Mesothelial cell of epicardium (in vitro differentiated cells): ENCODE results near the gene CST3. TPM values are rescaled to one million over a fixed set of nuclear protein-coding genes. Genes with fewer than 3 reads are reported as not detected.
"Not testable (repeated sequence)": the region's sequence is repeated elsewhere in the genome, so short reads cannot be mapped to it uniquely, and the experiment has no call there.

Source experiments
- DNase-seq, 2 experiments: peaks; one replicate each; pipeline ENCODE4 v3.0.0; 2021; ENCODE audit warnings: low spot score in 2 of 2; ENCODE audit not compliant: unreplicated experiment in 2 of 2
- H3K27ac Mint-ChIP-seq: 2 replicates; pipeline ENCODE4 v1.8.0; 2021; ENCODE audit warnings: mixed read lengths
- H3K27me3 Mint-ChIP-seq: 2 replicates; pipeline ENCODE4 v1.8.0; 2021; ENCODE audit warnings: low read depth, mixed read lengths
- H3K36me3 Mint-ChIP-seq: 2 replicates; pipeline ENCODE4 v1.8.0; 2021; ENCODE audit warnings: mixed read lengths
- H3K4me1 Mint-ChIP-seq: 2 replicates; pipeline ENCODE4 v1.8.0; 2021; ENCODE audit warnings: mixed read lengths
- H3K4me3 Mint-ChIP-seq: 2 replicates; pipeline ENCODE4 v1.8.0; 2021; ENCODE audit warnings: mild to moderate bottlenecking, moderate library complexity, mixed read lengths
- H3K9me3 Mint-ChIP-seq: 2 replicates; pipeline ENCODE4 v1.8.0; 2021; ENCODE audit warnings: mixed read lengths
- CTCF ChIP-seq: fragments of 200-600 bp; sonication (generic); IDR thresholded peaks from one replicate; pipeline ENCODE4 v1.5.0; 2021; ENCODE audit warnings: antibody characterized with exemption; ENCODE audit not compliant: unreplicated experiment
- total RNA-seq: library from RNA; stranded (reverse); gene quantifications from 3 replicates; pipeline ENCODE4 v1.2.1, GENCODE V29; 2021

Gene CST3, protein sequence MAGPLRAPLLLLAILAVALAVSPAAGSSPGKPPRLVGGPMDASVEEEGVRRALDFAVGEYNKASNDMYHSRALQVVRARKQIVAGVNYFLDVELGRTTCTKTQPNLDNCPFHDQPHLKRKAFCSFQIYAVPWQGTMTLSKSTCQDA
- 127 to 138 TPM (median 130 TPM) in 3 replicates for total RNA-seq

GRCh38 chr20:23637282-23638221 is at the start of gene CST3:
TSS of gene CST3 (minus strand) at chr20:23637955. CDS start at chr20:23637862, 93 bp downstream.
- DNase-seq: peak; percentile 60 to 77

GRCh38 chr20:23686046-23686750 is 48.4 kb upstream of the CST3 start:
- Mint-ChIP-seq H3K27ac (no peak overlapping the region), H3K4me1 (no peaks in the 10 kb centered on the region), H3K9me3 (no peaks in the 10 kb centered on the region), H3K4me3 (no peak overlapping the region), H3K27me3 (peaks cover 5% of the 10 kb centered on the region), H3K36me3 (no peaks in the 10 kb centered on the region)
- no peak for TF ChIP-seq CTCF
- no peak for DNase-seq

More at GRCh38 chr20:23637282-23638221, at the start of gene CST3:
- H3K27ac Mint-ChIP-seq: peak within 1 kb of the TSS; percentile 51
- peak within 1 kb of the TSS; percentile 84 for H3K4me3 Mint-ChIP-seq
- H3K27me3 Mint-ChIP-seq: no peaks in the 10 kb centered on the region
- no peak for TF ChIP-seq CTCF
- peaks cover 14% of the 10 kb centered on the region for H3K4me1 Mint-ChIP-seq
- H3K36me3 Mint-ChIP-seq: no peaks in the 10 kb centered on the region
- H3K9me3 Mint-ChIP-seq: no peaks in the 10 kb centered on the region

GRCh38 chr20:23685529-23685896 is 47.8 kb upstream of the CST3 start:
- DNase-seq, H3K36me3 Mint-ChIP-seq, H3K9me3 Mint-ChIP-seq, H3K27me3 Mint-ChIP-seq, H3K4me3 Mint-ChIP-seq, H3K27ac Mint-ChIP-seq, H3K4me1 Mint-ChIP-seq: not testable (repeated sequence)

DNA sequence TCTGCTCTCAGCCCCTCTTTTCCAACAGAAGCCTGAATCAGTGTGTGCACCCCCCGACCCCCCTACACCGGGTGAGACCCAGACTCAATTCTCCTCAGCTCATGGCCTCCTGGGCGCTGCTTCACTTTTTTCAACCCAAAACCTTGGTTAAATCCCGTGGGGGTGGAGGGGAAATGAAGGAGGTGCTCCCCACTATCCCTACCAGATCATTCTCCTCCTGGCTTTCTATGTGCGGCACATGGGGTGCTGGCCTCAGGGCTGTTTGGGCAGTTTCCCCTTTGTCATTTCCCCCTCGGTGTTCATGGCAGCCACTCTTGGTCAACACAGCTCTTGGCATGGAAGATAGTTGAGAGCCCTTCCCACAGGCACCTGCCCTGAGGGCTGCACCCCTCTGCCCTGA is 46.5 kb upstream of the CST3 start:
- TF ChIP-seq CTCF: no peak
- no peak for DNase-seq
- Mint-ChIP-seq H3K9me3 (no peaks in the 10 kb centered on the region), H3K4me3 (no peak overlapping the region), H3K36me3 (no peaks in the 10 kb centered on the region), H3K27me3 (peaks cover 7% of the 10 kb centered on the region), H3K27ac (no peak overlapping the region), H3K4me1 (no peaks in the 10 kb centered on the region)

- Mint-ChIP-seq H3K4me1 (no peaks in the 10 kb centered on the region), H3K36me3 (no peaks in the 10 kb centered on the region), H3K4me3 (no peak overlapping the region), H3K9me3 (no peaks in the 10 kb centered on the region), H3K27me3 (peaks cover 7% of the 10 kb centered on the region), H3K27ac (no peak overlapping the region)
- TF ChIP-seq CTCF: no peak
- no peak for DNase-seq
Observed at GRCh38 chr20:23683807-23684206, 46.1 kb upstream of the CST3 start.

DNA sequence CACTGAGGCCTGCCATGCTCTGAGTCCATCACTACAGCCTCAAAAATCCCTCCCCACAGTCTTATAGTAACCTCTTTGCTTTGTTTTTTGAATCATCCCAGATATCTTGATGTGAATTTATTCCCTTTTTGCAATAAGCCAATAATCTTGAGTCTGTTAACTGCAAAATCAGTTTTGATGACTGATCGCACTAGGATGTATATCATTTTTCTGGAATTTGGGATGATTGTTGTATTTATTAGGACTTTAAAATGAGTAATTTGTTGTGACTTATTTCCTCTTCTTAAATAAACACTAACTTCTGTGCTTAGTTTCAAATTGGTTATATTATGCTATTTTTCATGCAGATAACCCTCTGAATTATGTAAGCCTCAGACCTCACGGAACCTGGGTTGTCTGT is 45.5 kb upstream of the CST3 start:
- Mint-ChIP-seq H3K27me3 (peaks cover 7% of the 10 kb centered on the region), H3K36me3 (no peaks in the 10 kb centered on the region), H3K9me3 (no peaks in the 10 kb centered on the region), H3K4me1 (no peaks in the 10 kb centered on the region), H3K4me3 (no peak overlapping the region), H3K27ac (no peak overlapping the region)
- DNase-seq: no peak
- no peak for TF ChIP-seq CTCF
